DMS 273 (cell line): ENCODE results near the gene RAB21.
A peak's percentile ranks its signal among the peaks of the same experiment; 100 is the strongest.
"Not testable (repeated sequence)": the region's sequence is repeated elsewhere in the genome, so short reads cannot be mapped to it uniquely, and the experiment has no call there.

Experiments
- DNase-seq: peaks from one replicate; lab custom pipeline; 2025; ENCODE audit not compliant: unreplicated experiment; lab: John Stamatoyannopoulos, UW

RAB21 gene

DNA sequence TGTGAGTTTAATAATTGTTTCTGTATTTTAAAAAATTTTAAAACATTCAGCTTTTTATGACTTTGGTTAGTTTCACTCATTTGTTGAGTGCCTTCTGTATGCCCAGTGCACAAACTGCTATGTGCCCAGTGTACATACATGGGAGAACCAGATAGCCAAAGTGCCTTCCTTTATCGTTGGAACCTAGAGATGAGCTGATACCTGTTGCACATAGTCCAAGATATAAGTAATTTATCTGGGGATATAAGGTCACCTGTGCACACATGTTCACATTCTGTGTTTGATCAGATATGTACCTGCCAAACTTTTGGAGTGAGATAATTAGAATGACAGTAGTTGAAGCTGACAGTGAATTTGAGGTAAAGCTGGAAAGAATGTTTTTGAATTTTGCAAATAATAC lies 37.9 kb downstream of the RAB21 start:
- no peak for DNase-seq

DNA sequence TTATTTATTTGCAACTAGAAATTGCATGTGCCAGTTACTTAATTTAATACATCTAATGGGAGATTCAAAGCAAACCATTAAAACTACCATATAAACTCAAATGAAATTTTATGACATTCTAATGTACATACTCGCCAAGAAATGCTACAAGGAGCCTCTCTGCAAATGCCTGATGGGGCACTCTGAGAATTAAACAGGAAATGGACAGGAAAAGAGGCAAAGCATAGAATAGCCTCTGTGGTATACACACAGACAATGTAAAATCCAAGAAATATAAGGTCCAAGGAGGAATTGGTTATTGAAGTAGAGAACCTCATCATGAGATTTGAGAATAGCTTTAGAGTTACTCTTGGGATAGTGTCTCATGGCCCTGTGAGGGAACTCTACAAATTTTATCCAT lies 41.2 kb downstream of the RAB21 start:
- no peak for DNase-seq

GRCh38 chr12:71797531-71797930 lies 42.9 kb downstream of the RAB21 start:
- no peak for DNase-seq

- no peak for DNase-seq
Observed at GRCh38 chr12:71799106-71799505, 44.4 kb downstream of the RAB21 start.

GRCh38 chr12:71800177-71800576 lies 45.5 kb downstream of the RAB21 start:
- no peak for DNase-seq

GRCh38 chr12:71804505-71804904 lies 49.8 kb downstream of the RAB21 start:
- no peak for DNase-seq

GRCh38 chr12:71810921-71811320 lies 56.3 kb downstream of the RAB21 start:
- no peak for DNase-seq

- not testable (repeated sequence) for DNase-seq
Observed at GRCh38 chr12:71815242-71815641, 60.6 kb downstream of the RAB21 start.

GRCh38 chr12:71822088-71822487 lies 67.4 kb downstream of the RAB21 start:
- DNase-seq: not testable (repeated sequence)

DNA sequence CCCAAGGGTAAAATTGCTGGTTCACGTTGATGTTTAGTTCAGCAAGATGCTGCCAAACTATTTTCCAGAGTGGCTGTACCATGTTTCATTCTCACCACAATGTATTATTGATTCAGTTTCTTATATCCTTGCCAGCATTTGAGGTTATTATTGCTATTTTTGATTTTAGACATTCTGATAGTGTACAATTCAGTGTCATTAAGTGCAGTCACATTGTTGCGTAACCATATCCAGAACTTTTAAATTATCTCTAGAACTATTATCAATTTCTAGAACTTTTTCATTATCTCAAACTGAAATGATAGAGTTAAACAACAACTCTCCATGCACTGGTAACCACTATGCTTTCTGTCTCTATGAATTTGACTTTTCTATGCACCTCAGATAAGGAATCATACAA lies 74.2 kb downstream of the RAB21 start:
- DNase-seq: no peak

- DNase-seq: no peak
Observed at GRCh38 chr12:71837356-71837755, 82.7 kb downstream of the RAB21 start.

DNA sequence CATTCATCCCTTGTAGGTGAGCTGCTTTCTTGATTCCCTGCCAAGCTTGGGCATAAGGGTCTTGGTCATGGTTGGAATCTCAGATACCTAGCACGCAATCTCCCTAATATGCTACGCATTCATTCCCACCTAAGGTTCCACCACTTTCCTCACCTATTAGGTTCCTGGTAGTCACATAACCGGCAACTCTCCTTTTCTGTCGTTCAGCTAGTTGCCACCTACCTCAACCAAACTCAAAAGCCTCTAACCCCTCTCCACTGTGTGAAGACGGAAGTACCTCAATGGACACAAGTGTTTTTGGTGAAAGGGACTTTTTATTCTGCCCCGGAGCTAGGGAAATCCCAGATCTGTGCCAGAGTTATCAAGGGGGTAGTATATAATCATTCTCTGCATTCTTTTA lies 83.6 kb downstream of the RAB21 start:
- no peak for DNase-seq

DNA sequence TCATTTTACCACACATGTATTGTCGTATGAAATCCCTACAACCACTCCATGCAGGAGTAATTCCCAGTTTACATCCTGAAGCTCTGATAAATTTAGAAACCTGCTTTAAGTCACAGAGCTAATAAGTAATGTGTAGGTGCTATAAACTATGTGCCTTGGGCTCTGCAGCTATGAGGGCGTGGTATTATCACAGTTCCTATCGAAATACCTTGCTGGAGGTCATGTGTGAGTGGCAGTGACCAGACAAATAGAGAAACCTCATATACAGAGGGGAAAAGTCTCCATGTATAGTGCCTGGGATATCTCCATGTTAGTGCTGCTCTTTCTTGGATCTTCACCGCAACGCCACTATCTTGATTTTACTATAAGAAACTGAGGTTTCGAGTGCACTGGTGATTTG lies 84.0 kb downstream of the RAB21 start:
- DNase-seq: no peak

DNA sequence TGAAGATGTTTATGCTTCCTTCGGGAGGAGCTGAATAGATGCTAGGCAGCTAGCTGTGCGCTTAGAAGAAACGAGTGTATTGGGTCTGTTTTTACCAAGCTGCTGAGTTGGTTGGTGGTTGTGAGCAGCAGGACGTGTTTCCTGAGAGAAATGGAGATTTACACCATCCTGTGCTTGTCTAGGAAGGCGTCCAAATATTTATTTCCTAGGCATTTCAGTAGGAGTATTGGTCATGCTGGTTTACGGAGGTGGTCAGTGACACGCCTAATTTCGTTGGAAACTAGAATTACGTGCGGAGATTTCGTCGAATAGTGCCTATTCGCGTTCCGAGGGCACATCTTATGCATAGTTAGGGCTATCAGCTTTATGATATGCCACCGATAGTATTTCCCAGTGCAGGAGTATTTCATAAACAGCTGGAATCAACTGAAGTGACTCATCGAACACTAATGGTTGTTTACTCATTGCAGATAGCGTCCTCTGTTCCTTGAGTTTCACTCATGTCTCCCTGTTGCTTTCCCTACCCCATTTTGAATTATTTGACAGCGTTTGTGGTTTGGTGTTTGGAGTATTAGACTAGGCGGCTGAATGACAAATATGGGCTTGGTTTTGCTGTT lies 85.7 kb downstream of the RAB21 start:
- peak; percentile 50 for DNase-seq

GRCh38 chr12:71846322-71846940 lies 91.8 kb downstream of the RAB21 start:
- peak; percentile 41 for DNase-seq

- DNase-seq: no peak
Observed at GRCh38 chr12:71848212-71848611, 93.5 kb downstream of the RAB21 start.

GRCh38 chr12:71849109-71849851 lies 94.6 kb downstream of the RAB21 start:
- no peak for DNase-seq
